Effector CD8-positive, alpha-beta T cell (primary cell): Measurements from ENCODE around the gene KCNJ15.
"Not testable (repeated sequence)": the region's sequence is repeated elsewhere in the genome, so short reads cannot be mapped to it uniquely, and the experiment has no call there.

Experiments
- DNase-seq: peaks from one replicate; lab custom pipeline; 2025; lab: John Stamatoyannopoulos, UW
- total RNA-seq, 4 experiments: gene quantifications; one replicate each; lab custom pipeline; 2026; lab: John Stamatoyannopoulos, UW

The KCNJ15 gene
- total RNA-seq = 0 to 0.72 (median 0) reads per million in 4 experiments

GRCh38 chr21:38256599-38257302 is at the start of gene KCNJ15:
KCNJ15 (plus strand) TSS chr21:38256991; CDS start chr21:38299262, 42,271 bp downstream.
- no peak for DNase-seq

- DNase-seq = no peak
These were observed 48.7 kb upstream of the KCNJ15 start for GRCh38 chr21:38208118-38208517.

- no peak for DNase-seq
These were observed 45.5 kb upstream of the KCNJ15 start for GRCh38 chr21:38211321-38211720.

DNA sequence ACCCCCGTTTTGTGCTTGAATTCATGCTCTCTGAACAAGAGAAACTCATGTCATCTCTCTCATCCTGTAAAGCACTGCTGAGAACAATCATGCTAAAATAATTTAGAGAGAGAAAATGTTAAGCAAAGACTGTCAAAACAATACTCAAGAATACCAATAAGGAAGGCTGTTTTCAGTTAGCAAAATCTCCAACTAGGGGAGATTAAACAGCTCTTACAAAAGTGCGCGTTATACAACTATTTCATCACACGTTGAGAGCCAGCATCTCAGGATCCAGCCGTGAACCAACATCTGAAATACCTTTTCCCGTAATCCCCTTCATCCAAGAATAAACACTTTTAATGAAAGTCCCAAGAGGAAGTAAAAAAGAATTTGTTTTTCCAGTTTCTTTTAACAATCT is 44.1 kb upstream of the KCNJ15 start:
- no peak for DNase-seq

DNA sequence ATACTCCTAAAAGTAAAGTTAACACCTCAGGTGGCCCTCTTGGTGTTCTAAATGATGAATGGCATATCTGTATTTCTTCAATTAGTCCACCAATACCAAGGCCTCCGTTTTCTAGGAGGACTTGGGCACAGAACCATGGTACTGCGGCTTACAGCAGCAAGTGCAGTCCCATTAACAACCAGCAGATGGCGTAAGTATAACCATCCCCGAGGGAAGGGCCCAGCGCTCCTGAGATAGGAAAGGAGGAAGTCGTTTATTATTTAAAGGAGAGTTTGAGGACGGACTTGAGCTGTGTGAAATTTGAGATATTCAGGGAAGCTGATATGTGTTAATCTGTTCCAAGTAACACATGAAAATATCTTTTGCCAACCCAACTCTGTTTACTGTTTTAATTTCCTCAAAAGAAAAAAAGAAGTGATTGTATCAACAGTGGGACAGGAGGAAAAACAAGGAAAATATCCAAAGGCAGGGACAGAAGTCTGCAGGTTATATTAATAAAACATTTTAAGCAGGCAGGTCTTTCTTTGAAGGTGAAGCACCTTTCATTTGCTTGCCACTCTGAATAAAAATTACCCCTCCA is 37.7 kb upstream of the KCNJ15 start:
- peak; percentile 17 for DNase-seq

GRCh38 chr21:38220270-38220737 is 36.5 kb upstream of the KCNJ15 start:
- DNase-seq = no peak

- DNase-seq = no peak
These were observed 35.2 kb upstream of the KCNJ15 start for GRCh38 chr21:38221594-38221993.

- no peak for DNase-seq
These were observed 32.8 kb upstream of the KCNJ15 start for GRCh38 chr21:38223893-38224540.

- DNase-seq = no peak
These were observed 29.4 kb upstream of the KCNJ15 start for GRCh38 chr21:38227401-38227800.

- DNase-seq = no peak
These were observed 28.7 kb upstream of the KCNJ15 start for GRCh38 chr21:38228115-38228514.

- no peak for DNase-seq
These were observed 28.3 kb upstream of the KCNJ15 start for GRCh38 chr21:38228537-38228936.

DNA sequence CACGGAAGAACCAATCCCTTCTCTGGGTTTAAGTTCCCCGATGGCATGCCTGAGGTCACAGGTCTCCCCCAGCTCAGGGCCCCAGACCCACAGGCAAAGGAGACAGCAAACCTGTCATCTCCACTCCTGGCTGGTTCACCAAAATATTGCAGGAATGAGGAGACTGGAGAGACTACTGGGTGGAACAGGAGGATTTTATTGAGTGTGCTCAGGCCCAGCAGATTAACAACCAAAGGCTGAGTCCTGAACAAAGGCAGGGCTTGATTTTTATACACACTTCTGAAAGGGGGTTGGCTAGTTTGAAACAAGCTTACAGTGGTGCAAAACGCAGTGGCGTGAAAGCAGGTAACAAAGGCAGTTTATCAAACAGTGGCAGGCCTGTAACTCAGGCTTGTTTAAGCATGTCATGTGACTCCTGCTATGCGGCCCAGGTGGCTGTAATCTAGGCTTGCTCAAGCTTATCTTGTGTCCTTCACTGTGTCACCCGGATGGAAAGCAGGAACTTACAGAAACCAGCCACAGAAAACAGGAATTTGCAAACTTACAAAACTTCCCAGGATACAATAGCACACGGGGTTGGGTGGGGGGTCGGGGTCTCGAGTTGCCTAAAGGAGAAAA is 27.4 kb upstream of the KCNJ15 start:
- DNase-seq = no peak

DNA sequence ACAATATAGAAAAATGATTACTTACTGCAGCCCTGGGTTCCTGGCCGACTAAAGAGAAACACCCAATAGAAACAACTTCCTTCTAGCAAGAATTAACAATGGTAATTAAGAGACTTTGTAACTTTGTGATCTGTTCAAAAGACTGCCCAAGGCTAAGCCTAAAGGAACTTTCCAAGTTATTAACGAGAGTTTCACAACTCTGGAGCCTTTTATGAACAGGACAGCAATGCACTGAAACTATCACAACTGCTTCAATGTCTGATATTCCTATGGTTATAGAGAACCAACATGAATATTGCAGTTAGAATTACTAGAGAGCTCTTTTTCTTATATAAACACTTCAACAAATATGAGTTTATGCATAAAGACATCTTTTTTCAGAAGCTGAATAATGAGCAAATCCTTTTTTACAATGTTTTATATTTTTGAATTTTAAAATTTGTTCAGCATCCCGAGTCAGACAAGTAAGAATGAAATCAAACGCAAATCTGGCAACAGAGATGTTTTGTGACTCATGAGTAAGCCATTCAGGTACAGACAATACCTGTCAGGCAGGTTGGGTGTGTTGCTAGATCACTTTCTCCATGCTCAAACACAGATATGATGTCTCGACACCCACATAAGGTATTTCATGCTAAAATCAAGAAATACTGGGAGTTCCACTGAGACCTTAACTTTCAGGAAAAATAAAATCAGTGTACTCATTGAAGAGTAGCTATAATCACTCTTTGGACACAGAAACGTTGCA is 22.2 kb upstream of the KCNJ15 start:
- DNase-seq = no peak

- DNase-seq = not testable (repeated sequence)
These were observed 21.5 kb upstream of the KCNJ15 start for GRCh38 chr21:38235251-38235650.

DNA sequence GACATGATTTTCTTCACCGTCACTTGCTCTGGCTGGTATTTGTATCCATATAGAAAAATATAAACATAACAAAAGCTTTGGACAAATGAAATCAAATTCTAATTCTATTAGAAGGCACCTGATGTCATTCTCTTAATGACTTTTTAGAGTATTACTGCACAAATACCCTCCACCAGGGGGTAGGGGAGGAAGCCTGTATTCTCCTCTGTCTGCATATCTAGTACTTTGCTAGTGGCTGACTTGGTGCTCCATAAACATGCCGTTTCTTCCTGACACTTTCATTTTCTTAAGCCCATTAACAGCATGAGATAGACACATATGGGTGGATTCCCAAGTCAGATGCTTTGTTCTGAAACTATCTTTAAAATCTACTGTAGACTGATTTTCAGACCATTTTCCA is 20.6 kb upstream of the KCNJ15 start:
- DNase-seq = no peak

GRCh38 chr21:38239672-38240071 is 17.1 kb upstream of the KCNJ15 start:
- DNase-seq = no peak

DNA sequence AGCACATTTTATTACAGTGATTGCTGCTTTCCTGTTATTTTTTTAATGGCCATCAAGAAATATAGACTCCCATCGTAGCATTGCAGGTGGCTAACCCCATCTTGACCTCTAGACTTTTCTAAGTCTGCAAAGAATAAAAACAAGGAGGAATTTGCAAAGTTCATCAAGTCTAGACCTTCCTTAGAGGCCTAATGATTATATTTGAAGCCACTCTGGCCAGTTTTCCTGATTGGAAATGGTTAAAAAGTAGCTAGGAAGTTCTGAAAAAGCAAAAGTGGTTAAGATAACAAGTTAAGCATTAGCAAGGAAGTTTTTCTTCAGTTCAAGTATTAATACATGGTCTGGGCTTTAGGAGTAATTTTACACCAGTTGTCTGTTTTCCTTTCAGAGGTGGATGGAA is 16.7 kb upstream of the KCNJ15 start:
- no peak for DNase-seq

- no peak for DNase-seq
These were observed 15.6 kb upstream of the KCNJ15 start for GRCh38 chr21:38241029-38241740.

DNA sequence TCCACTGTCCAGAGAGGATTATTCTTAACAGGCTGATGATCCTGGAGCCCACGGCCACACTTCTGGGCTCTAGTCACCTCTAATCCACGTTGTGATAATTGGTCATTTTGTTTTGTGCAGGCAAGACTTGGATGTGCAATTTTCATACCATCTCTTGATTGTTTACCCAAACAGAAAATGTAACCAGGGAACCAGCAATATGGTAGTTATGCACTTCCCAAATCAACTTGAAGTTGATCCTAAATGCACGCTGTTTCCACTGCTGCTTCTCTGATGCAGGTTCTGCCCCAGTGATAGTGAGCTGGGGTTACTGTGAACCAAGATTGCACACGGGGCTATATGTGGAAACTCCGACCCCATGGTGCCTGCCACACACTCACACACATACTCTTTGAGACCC is 14.7 kb upstream of the KCNJ15 start:
- no peak for DNase-seq

GRCh38 chr21:38243732-38244406 is 12.9 kb upstream of the KCNJ15 start:
- no peak for DNase-seq

- no peak for DNase-seq
These were observed 12.4 kb upstream of the KCNJ15 start for GRCh38 chr21:38244407-38244787.
